Measurements from ENCODE around the gene SLC29A3.
"Not testable (repeated sequence)": the region's sequence is repeated elsewhere in the genome, so short reads cannot be mapped to it uniquely, and the experiment has no call there.

The SLC29A3 gene

DNA sequence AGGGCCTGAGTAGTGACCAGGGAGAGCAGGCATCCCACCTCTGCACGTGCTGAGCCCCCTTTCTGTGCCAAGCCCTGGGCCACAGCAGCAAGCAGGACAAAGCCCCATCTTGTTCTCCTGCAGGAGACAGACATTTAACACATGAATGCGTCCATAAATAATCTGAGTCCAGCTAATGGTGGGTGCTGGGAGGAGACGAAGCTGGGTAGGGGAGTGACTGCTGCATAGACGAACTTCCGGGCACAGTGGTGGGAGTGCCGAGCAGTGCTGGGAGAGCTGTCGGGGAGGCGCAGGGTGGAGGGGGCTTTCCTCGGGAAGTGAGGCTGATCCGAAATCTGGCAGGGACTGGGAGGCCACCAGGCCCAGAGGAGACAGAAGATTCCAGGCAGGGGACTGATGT lies 35.2 kb upstream of the SLC29A3 start:
- no peak for DNase-seq (ENCODE audit: low spot score)

- no peak for DNase-seq (ENCODE audit: low spot score)
These were observed 34.4 kb upstream of the SLC29A3 start for GRCh38 chr10:71284544-71285179.

- no peak for DNase-seq (ENCODE audit: low spot score)
These were observed 33.9 kb upstream of the SLC29A3 start for GRCh38 chr10:71285180-71285545.

DNA sequence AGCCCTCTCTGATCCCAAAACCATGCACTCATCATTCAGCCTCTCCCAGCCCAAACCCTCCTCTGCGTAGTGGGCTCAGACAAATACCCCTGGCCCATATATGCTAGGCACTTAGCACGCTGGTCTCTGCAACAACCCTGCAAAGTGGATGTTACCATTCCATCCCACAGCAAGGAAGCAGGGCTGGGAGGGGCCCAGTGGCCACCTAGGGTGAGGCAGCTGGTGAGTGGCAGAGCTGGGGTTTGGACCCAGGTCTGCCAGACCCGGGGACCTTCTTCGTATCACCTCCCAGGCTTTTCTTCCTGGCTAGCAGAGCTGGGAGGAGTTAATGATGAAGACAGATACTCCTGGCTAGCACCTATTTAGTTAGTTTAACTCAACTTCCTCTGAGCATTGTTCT lies 33.1 kb upstream of the SLC29A3 start:
- no peak for DNase-seq (ENCODE audit: low spot score)

- DNase-seq (ENCODE audit: low spot score) = no peak
These were observed 32.4 kb upstream of the SLC29A3 start for GRCh38 chr10:71286521-71287294.

DNA sequence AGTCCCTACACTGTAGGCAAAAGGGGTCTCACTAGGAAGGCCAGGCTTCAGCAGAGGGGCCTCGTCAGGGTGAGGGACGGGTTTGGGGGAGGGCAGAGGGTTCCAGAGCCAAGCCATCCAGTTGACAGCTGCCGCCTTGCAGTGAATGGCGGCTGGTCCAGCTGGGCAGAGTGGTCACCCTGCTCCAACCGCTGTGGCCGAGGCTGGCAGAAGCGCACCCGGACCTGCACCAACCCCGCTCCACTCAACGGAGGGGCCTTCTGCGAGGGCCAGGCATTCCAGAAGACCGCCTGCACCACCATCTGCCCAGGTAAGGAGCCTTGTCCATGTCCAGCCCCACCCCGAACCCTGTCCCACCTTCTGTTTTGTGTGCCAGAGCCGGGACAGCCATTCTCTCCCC lies 31.6 kb upstream of the SLC29A3 start:
- DNase-seq (ENCODE audit: low spot score) = no peak

- no peak for DNase-seq (ENCODE audit: low spot score)
These were observed 30.6 kb upstream of the SLC29A3 start for GRCh38 chr10:71288461-71288860.

GRCh38 chr10:71289421-71290130 lies 29.5 kb upstream of the SLC29A3 start:
- DNase-seq (ENCODE audit: low spot score) = no peak

- DNase-seq (ENCODE audit: low spot score) = no peak
These were observed 28.7 kb upstream of the SLC29A3 start for GRCh38 chr10:71290331-71290730.

DNA sequence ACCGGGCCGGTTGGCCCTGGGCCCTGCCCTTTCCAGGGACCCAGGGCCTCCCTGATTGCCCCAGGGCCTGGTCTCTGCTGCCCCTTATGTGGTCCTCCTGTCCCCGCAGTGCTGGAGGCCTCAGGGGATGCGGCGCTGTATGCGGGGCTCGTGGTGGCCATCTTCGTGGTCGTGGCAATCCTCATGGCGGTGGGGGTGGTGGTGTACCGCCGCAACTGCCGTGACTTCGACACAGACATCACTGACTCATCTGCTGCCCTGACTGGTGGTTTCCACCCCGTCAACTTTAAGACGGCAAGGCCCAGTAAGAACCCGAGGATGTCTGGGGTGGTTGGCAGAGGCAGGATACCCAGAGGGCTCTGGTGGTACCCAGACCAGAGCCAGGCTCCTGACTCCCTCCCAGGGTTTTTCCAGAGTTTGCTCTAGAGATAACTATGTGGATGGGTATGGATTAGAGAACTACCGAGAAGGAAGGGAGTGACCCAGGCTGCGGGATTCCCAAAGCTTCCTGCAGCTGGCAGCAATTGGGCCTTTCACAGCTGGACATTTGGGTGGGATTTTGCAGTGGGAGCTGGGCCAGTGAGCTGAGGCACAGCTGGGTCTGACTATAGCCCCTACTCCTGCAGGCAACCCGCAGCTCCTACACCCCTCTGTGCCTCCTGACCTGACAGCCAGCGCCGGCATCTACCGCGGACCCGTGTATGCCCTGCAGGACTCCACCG lies 28.1 kb upstream of the SLC29A3 start:
- DNase-seq (ENCODE audit: low spot score) = no peak

- DNase-seq (ENCODE audit: low spot score) = no peak
These were observed 27.5 kb upstream of the SLC29A3 start for GRCh38 chr10:71291528-71291900.

DNA sequence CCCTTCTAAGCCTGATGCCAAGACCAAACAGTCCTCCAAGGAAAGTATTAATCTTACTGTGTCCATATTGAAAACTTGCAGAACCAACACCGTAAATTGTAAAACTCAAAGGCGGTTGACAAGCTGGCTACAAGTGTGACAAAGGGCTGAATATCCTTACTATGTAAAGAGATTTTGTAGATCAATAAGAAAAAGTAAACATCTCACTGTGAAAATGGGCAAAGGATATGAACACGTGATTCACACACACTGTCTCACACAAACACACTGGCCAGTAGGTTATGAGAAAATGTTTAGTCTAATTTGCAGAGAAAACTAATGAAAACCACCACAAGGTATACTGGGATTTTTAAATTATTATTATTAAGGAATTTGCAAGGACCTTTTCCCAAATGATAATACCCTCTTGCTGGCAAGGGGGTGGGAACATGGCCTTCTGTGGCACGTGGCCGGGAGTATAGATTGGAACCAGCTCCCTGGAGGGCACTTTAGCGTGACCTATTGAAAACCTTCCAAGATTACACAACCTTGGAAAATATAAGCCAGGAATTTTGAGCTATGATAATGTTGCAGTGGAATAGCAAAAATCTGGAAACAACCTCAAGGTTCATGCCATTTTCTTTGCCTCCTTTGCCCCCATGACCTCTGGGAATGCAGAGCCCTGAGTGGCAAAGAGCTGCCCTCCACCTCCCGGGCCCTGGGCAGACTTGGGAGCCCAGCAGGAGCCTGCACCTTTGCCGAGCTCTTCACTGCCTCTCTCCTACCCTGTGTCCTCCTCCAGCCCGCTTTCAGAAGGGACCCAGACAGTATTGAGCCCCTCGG lies 26.2 kb upstream of the SLC29A3 start:
- DNase-seq (ENCODE audit: low spot score) = no peak

GRCh38 chr10:71293446-71294084 lies 25.5 kb upstream of the SLC29A3 start:
- no peak for DNase-seq (ENCODE audit: low spot score)

DNA sequence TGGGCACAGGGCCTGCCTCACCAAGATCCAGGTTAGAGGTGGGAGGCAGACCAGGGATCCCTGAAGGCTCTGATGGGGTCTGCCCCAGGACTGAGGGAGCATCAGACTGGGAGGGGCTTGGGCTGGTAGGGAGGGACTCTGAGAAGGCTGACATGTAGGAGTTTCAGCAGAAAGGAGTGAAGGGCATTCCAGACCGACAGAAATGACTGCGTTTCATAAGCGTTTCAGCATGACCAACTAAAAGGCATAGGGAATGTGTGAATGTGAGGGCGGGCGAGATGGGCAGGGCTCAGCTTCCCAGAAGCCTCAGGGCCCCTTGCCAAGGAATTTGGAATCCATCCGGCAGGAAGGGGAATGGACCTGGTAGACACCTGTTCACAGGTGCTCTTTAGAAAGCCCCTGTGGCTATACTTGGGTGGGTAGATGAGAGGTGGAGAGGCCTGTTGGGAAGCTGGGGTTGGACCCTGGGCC lies 24.9 kb upstream of the SLC29A3 start:
- DNase-seq (ENCODE audit: low spot score) = no peak

GRCh38 chr10:71294856-71295255 lies 24.2 kb upstream of the SLC29A3 start:
- no peak for DNase-seq (ENCODE audit: low spot score)

GRCh38 chr10:71295641-71296040 lies 23.4 kb upstream of the SLC29A3 start:
- no peak for DNase-seq (ENCODE audit: low spot score)

GRCh38 chr10:71296086-71296485 lies 23.0 kb upstream of the SLC29A3 start:
- no peak for DNase-seq (ENCODE audit: low spot score)

DNA sequence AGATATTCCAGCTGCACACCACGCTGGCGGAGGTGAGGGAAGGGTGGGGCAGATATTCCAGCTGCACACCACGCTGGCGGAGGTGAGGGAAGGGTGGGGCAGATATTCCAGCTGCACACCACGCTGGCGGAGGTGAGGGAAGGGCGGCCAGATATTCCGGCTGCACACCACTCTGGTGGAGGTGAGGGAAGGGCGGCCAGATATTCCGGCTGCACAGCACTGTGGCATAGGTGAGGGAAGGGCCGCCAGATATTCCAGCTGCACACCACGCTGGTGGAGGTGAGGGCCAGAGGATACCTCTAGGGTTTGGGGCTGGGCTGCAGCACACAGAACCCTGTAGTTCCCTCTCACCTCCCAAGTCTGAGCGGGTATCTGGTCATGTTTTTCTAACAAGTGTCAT lies 22.2 kb upstream of the SLC29A3 start:
- not testable (repeated sequence) for DNase-seq (ENCODE audit: low spot score)

DNA sequence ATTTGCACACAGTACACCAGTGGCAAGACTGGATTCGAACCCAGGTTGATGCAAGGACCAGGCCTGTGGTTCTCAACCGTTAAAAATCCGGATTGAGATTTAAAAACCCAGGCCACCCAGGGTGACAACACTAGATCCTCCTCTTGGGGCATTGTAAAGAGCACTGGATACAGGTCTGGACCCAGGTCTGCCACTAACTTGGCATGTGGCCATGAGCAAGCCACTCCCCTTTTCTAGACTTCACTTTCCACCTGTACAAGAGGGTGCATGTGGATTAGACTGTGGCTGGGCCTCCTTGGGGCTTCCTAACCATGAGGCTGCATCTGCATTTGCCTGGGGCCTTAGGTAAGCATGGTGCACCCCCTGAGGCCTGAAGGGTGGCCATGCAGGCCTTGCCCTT lies 21.7 kb upstream of the SLC29A3 start:
- DNase-seq (ENCODE audit: low spot score) = no peak

- no peak for DNase-seq (ENCODE audit: low spot score)
These were observed 19.8 kb upstream of the SLC29A3 start for GRCh38 chr10:71299071-71299785.
